GM19238 (cell line): ENCODE measurements around the gene STAT1.

ENCODE experiments used
- DNase-seq: peaks from one replicate; pipeline ENCODE4 v3.0.0; 2011; ENCODE audit warnings: low spot score; ENCODE audit not compliant: insufficient read length

Gene STAT1

DNA sequence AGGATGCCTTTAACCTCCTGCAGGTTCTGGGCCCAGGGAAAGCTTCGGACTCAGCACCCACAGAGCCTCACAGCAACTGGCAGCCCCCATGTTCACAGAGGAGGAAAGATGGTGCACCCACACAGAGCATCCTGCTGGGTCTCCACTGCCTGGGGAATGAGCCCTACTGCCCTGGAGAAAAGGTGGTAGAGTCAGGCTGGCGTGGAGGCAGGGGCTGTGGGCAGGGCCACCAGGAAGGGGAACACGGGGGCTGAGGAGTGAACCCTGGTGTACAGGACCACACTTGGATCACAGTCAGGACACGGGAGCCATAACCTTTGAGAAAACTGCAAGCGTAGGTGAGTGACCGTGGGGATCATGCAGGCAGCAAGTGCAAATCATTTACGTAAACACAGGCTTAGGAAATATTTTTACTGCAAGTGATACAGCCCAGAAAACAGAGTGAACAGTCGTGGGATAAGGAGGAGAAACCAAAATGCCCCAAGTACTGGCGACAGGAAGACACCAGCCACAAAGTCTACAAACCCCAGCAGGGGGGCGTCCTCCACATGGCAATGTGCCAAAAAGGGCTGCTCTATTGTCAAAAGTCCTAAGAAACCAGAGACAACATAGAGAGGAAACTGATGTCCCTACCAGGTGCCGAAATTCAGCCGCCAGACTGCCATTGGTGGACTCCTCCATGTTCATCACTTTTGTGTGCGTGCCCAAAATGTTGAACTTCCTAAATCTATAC lies 27.6 kb downstream of the STAT1 start:
- DNase-seq, result no peak

- no peak for DNase-seq
These were observed 29.4 kb downstream of the STAT1 start for GRCh38 chr2:190984595-190984994.

GRCh38 chr2:190982262-190983034 lies 31.5 kb downstream of the STAT1 start:
- DNase-seq, result no peak

- no peak for DNase-seq
These were observed 32.2 kb downstream of the STAT1 start for GRCh38 chr2:190981733-190982132.

DNA sequence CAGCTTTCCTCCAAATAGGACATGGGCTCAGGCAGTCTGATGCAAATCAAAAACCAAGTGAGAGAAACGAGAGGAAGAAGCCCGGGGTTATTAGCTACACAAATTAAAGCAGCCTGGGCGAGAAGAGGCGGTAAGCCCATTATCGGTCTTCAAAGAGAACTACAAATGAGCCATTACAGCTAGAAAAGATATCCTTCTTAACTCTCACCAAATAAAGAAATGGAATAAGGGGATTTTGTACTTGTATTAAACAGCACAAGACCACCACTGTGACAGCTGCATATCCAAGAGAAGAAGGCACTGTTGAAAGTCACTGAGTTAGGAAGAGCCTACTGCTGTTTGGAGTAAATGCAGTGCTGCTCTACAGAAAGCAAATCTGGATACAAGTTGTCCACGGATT lies 32.6 kb downstream of the STAT1 start:
- DNase-seq, result no peak

DNA sequence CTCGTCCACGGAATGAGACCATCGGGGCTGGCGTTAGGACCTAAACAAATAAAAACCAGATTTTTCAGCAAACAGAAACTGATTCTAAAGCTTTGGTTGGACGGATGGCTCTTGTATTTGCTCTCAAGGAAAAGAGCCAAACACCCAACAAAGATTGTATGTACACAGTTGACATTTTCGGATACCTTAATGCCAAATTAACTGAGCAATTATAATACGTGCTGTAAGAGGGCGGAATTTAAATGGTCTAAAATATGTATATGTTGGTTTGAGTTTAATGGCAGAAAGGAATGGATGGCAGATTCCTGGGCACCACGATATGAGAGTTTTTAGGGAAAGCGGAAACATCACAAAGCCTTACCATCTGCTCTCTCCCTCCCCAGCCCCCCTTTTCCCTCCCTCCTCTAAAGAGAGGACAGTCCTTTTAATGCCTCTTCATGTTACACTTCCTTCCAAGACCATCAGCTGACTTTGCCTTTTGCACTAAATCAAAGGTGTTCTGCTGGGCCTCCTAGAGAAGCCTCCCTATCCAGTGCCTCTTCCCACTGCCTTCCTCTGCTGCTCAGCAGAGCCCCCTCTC lies 33.3 kb downstream of the STAT1 start:
- DNase-seq, result no peak

- DNase-seq, result no peak
These were observed 33.9 kb downstream of the STAT1 start for GRCh38 chr2:190979906-190980629.

GRCh38 chr2:190978389-190979053 lies 35.5 kb downstream of the STAT1 start:
- DNase-seq, result no peak

- no peak for DNase-seq
These were observed 36.5 kb downstream of the STAT1 start for GRCh38 chr2:190977505-190977904.

DNA sequence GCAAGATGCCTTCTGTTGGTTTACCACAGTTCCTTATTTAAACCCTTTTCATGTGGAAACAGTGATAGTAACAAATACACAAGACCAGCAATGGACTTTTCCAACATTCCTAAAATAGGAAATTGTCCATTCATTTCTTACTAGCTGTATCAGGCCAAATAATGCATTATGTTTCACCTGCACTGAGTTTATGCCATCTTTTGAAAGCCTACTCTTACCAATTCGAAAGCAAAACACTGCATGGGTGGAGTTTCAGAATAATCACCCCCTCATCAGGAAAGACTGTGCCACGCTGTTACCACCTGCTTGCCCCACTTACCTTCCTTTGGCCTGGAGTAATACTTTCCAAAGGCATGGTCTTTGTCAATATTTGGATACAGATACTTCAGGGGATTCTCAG lies 37.5 kb downstream of the STAT1 start:
- no peak for DNase-seq

- no peak for DNase-seq
These were observed 39.2 kb downstream of the STAT1 start for GRCh38 chr2:190974629-190975361.

DNA sequence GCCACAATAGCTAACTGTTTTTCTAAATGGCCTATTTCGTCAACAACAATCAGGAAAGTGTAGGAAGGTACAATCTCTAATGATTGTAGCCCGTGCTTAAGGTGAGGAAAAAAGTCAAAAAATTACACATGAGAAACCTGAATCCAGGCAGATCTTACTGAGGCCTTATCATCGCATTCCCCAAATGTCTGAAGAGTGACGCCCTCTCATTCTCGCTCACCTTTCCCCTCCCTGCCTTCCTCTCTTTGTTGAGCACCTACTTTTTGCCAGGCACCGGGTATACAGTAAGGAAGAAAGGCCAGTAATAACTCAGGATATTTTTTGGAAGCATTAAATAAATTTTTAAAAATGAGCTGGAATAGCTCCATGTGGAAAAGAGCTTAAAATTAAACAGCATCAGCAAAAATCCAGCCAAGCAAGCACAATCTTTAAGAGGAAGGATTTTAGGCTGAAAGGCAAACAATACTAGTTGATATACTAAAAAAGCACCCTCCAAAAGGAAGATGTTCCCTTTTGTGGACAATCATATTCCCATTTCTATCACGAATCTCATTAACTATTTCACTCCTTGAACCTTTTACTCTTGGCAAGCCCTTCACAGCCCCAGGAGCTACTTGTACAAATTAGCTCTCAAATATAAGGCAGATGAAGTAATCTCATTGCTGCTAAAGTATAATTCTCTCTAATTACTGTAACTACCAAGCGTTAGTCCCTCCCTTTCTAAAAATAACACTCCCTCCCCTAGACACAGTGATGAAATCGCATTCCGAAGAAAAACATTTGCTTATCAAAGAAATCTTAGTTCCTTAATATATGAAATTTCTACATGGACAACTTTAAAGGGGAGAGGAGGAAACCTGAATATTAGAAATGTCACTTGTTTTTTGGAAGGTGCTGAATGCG lies 40.0 kb downstream of the STAT1 start:
- no peak for DNase-seq

DNA sequence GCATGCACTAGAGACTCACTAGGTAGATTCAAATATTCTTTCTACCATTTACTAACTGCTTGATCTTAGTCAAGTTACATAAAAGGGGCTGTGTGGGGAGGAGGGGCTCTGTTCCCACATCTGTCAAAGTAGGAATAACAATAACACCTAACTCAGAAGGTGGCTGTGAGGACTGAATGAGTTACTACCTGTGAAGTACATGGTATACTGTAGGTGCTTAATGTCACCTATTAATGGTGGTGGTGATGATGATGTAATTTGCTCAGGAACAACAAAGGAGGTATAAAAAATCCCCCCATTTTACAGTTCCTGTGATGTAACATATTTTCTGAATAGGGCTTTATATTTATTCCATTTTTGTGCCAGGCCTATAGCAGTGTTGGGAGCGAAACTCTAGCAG lies 40.7 kb downstream of the STAT1 start:
- DNase-seq, result no peak

DNA sequence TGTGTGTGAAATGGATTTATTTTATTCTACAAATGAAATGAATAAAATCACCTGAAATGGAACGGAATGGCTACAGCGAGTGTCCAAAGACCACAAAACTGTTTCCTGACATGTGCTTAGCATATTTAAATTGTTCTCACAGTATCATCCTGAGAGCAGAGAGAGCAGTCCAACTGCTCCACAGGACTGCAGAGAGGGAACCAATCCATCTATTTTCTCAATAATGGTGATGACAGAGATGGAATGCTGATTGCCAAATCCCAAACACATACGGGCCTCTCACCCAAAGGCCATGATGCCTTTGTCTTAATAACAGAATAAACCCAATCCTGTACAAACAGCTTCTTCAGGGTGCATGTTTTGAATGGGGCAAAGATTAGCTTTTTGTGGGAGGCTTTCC lies 41.1 kb downstream of the STAT1 start:
- no peak for DNase-seq

DNA sequence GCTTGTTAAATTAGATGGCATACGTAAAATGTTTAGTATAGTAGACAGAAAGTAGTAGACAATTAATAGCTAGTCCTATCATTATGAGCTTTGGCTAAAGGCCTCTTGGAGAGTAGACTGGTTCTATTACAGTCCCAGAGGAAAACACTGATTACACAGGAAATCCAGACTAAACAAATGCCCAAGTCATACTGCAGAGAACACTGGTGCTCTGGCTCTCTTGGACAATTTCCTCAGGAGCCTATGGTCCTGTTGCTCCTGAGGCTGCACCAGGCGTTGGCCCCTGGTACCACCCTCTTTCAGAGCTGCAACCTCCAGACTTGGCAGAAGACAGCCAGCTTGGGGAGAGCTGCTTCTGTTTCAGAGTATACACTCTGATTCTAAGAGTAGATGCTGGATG lies 41.8 kb downstream of the STAT1 start:
- DNase-seq, result no peak

DNA sequence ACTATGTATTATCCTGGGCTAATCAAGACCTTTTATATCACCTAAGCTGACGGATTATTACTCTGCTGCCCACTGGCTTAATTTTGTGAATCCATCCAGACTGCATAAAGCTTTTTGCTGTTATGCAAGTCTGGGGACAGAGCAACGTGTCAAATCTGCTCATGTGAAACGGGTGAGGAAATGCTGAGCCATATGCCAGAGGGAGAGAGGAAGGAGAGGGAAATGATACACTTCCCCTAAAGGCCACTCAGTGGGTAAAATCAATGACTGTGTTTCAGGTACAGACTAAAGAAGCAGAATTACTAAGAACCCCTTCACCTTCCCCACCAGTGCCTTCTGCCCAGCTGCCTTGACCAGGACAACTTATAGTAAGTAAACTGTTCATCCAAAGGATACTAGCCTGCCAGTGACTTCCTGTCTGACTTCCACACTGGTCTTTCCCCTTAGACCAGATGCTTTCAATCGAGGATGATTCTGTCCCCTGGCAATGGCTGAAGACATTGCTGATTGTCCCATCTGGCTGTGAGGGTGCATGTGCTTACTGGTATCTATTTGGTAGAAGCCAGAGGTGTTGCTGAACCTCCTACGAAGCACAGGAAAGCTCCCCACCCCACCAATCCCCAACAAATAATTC lies 43.0 kb downstream of the STAT1 start:
- no peak for DNase-seq

DNA sequence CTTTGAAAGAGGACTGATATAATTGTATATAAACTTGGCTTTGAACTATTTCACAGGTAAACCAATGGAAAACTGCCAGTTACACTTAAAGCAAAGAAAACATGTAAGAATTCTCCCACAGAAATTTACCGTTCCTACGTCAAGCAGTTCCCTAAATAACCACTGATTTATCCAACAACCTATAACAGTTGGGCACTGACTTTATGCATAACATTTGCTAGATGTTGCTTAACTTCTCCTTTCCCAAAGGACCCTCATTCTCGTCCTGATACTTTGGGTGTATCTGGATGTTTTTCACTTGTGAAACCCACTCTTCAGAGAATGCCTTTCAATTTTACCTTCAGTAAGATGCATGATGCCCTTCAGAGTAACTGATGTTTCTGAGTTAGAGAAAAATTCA lies 43.8 kb downstream of the STAT1 start:
- DNase-seq, result no peak

GRCh38 chr2:190968522-190968921 lies 45.4 kb downstream of the STAT1 start:
- DNase-seq, result no peak

GRCh38 chr2:190965580-190966222 lies 48.3 kb downstream of the STAT1 start:
- no peak for DNase-seq
